Endothelial cell of umbilical vein (primary cell): ENCODE results near the gene SSR2. TPM values are rescaled to one million over a fixed set of nuclear protein-coding genes. Genes with fewer than 3 reads are reported as not detected.

ENCODE experiments used
- BruUV-seq: library from RNA; stranded (reverse); fragments of 400-500 nt; replicated peaks from 2 replicates; lab custom pipeline; 2021; lab: Mats Ljungman, UMichigan
- CTCF ChIA-PET: fragments of 300-600, 350-600 bp; sonication (Branson Sonifier 250); formaldehyde crosslinking; loops from one replicate; lab custom pipeline; 2021; ENCODE audit warnings: antibody characterized with exemption, inconsistent platforms; lab: Charles Lee
- POLR2A ChIA-PET: fragments of 300-600, 350-600 bp; sonication (Branson Sonifier 250); formaldehyde crosslinking; loops from one replicate; lab custom pipeline; 2021; ENCODE audit warnings: antibody characterized with exemption, inconsistent platforms; lab: Charles Lee
- DNase-seq: peaks from one replicate; pipeline ENCODE4 v3.0.0-alpha.2; 2011; ENCODE audit warnings: low read depth, low spot score
- FAIRE-seq: peaks from 2 replicates; lab custom pipeline; 2011; peaks lifted over from hg19 to GRCh38; lab: Jason Lieb, UNC
- H2AFZ ChIP-seq: 2 replicates; pipeline ENCODE4 v1.6.0; 2012; ENCODE audit warnings: low read depth, low read length, control low read depth, inconsistent platforms
- H3K27ac ChIP-seq: 2 replicates; pipeline ENCODE4 v1.5.1; 2011; ENCODE audit warnings: low read depth, mild to moderate bottlenecking, control low read depth, low read length, moderate library complexity; ENCODE audit not compliant: insufficient read depth
- H3K27me3 ChIP-seq, 2 experiments: 2 replicates each; pipeline versions ENCODE4 v1.6.0 to v1.6.1; 2011; ENCODE audit warnings: low read length in 2 of 2, mixed read lengths in 1 of 2; ENCODE audit not compliant: control insufficient read depth in 2 of 2, insufficient read depth in 2 of 2
- H3K36me3 ChIP-seq, 2 experiments: 2 replicates in 1 of 2; 3 replicates in 1 of 2; pipeline ENCODE4 v1.5.1; 2011; ENCODE audit warnings: low read length in 2 of 2, mild to moderate bottlenecking in 1 of 2, moderate library complexity in 1 of 2; ENCODE audit not compliant: control insufficient read depth in 2 of 2, insufficient read depth in 2 of 2; ENCODE audit errors: extremely low read depth in 1 of 2
- H3K4me1 ChIP-seq: 3 replicates; pipeline ENCODE4 v1.5.1; 2011; ENCODE audit warnings: mild to moderate bottlenecking, low read length; ENCODE audit not compliant: control insufficient read depth, insufficient read depth; ENCODE audit errors: extremely low read depth
- H3K4me2 ChIP-seq: 2 replicates; pipeline ENCODE4 v1.6.1; 2011; ENCODE audit warnings: low read length, control low read depth, mixed read lengths; ENCODE audit not compliant: insufficient read depth
- H3K4me3 ChIP-seq, 3 experiments: fragments of 200-600 bp in 1 of 3; sonication (generic), shearing (Covaris generic) in 1 of 3; replicated peaks in 1 of 3; 2 replicates each; pipeline ENCODE4 v1.5.1; 2011 to 2016; ENCODE audit warnings: control low read depth in 3 of 3, low read length in 3 of 3, mild to moderate bottlenecking in 2 of 3, inconsistent platforms in 1 of 3, low read depth in 1 of 3, moderate library complexity in 1 of 3; ENCODE audit not compliant: insufficient read depth in 1 of 3
- H3K79me2 ChIP-seq: 2 replicates; pipeline ENCODE4 v1.6.0; 2012; ENCODE audit warnings: low read length, inconsistent platforms; ENCODE audit not compliant: control insufficient read depth, insufficient read depth
- H3K9ac ChIP-seq: replicated peaks from 2 replicates; pipeline ENCODE3; 2011; ENCODE audit warnings: low read length, control low read depth; ENCODE audit not compliant: insufficient read depth; ENCODE audit errors: extremely low read depth
- H3K9me1 ChIP-seq: replicated peaks from 3 replicates; pipeline ENCODE4 v1.6.0; 2011; ENCODE audit warnings: mild to moderate bottlenecking, low read length; ENCODE audit not compliant: control insufficient read depth, insufficient read depth; ENCODE audit errors: extremely low read depth
- H3K9me3 ChIP-seq: replicated peaks from 2 replicates; pipeline ENCODE4 v1.5.1; 2012; ENCODE audit warnings: low read length, inconsistent platforms; ENCODE audit not compliant: control insufficient read depth, insufficient read depth
- H4K20me1 ChIP-seq: replicated peaks from 2 replicates; pipeline ENCODE3; 2011; ENCODE audit warnings: mild to moderate bottlenecking, low read length; ENCODE audit not compliant: control insufficient read depth, insufficient read depth; ENCODE audit errors: extremely low read depth
- CTCF ChIP-seq, 2 donors: IDR thresholded peaks; 1 replicate in 1 of 2; 2 replicates in 1 of 2; pipeline ENCODE4 v1.5.1; 2011; ENCODE audit warnings: low read length in 2 of 2, mild to moderate bottlenecking in 2 of 2, moderate library complexity in 2 of 2, control low read depth in 1 of 2, inconsistent platforms in 1 of 2, low read depth in 1 of 2; ENCODE audit not compliant: insufficient read depth in 1 of 2; ENCODE audit errors: extremely low read depth in 1 of 2
- GATA2 ChIP-seq: IDR thresholded peaks from 2 replicates; pipeline ENCODE4 v1.7.0; 2011; ENCODE audit warnings: low read depth, mild to moderate bottlenecking, moderate library complexity, mixed read lengths, low read length; ENCODE audit not compliant: insufficient read length, insufficient read depth
- JUN ChIP-seq: IDR thresholded peaks from 2 replicates; pipeline ENCODE4 v1.6.1; 2011; ENCODE audit warnings: borderline replicate concordance, low read depth; ENCODE audit not compliant: insufficient read length, insufficient read depth
- MAX ChIP-seq: IDR thresholded peaks from 2 replicates; pipeline ENCODE4 v1.6.1; 2011; ENCODE audit not compliant: insufficient read depth, insufficient read length
- MYC ChIP-seq: IDR thresholded peaks from one replicate; pipeline ENCODE4 v1.6.1; 2011; ENCODE audit warnings: mild to moderate bottlenecking, low read depth, low read length
- POLR2A ChIP-seq: IDR thresholded peaks from 2 replicates; pipeline ENCODE4 v1.6.1; 2012; ENCODE audit warnings: low read depth, mild to moderate bottlenecking, control low read depth, low read length
- POLR2AphosphoS5 ChIP-seq: IDR thresholded peaks from 2 replicates; pipeline ENCODE4 v1.6.1; 2012; ENCODE audit warnings: low read depth, mild to moderate bottlenecking, control low read depth, low read length, moderate library complexity; ENCODE audit not compliant: insufficient read depth
- dilution Hi-C: fragments of 300-500 bp; cut with MboI; formaldehyde crosslinking; loops from one replicate; pipeline ENCODE4 v1.15.0; 2019; ENCODE audit warnings: low sequenced_read_pairs; ENCODE audit not compliant: extremely low pct_ligation_motif_present
- intact Hi-C: fragments of 100-400 bp; cut with micrococcal nuclease; formaldehyde crosslinking; loops from one replicate; pipeline ENCODE4 v1.10.0; 2022
- polyA plus RNA-seq, 4 experiments: library from polyadenylated mRNA; depleted of rRNA in 3 of 4; stranded (reverse) in 3 of 4; unstranded in 1 of 4; fragments of >200 nt; gene quantifications; 2 replicates each; pipeline versions ENCODE4 v1.2.1 to v1.2.3, GENCODE V29; 2011 to 2012; ENCODE audit warnings: missing spikeins in 1 of 4
- total RNA-seq: library from RNA; stranded (reverse); gene quantifications from 2 replicates; pipeline ENCODE4 v1.2.3, GENCODE V29; 2021

The SSR2 gene
- total and polyA plus RNA-seq, 2 donors (not counting 3 experiments of a cell fraction or from before 2014, with no cell fraction given), result 362 to 1,787 TPM

GRCh38 chr1:156055281-156056048 lies 34.7 kb upstream of the SSR2 start:
- Histone ChIP-seq H4K20me1 (no peaks in the 10 kb centered on the region), H3K27ac (no peak overlapping the region), H3K9ac (peak overlapping the region; percentile 57), H2AFZ (peak overlapping the region; percentile 80), H3K27me3 (no peaks in the 10 kb centered on the region), H3K79me2 (peaks cover 19% of the 10 kb centered on the region), H3K9me3 (no peaks in the 10 kb centered on the region), H3K4me2 (peak overlapping the region; percentile 75), H3K4me1 (peaks cover 15% of the 10 kb centered on the region), H3K36me3 (no peaks in the 10 kb centered on the region), H3K9me1 (no peaks in the 10 kb centered on the region), H3K4me3 (peak overlapping the region; percentile 57 to 78 (median 74))
- intact Hi-C loops, result no loop called here
- dilution Hi-C loops, result no loop called here
- BruUV-seq, result no TSS peak
- FAIRE-seq, result peak; percentile 66
- ChIA-PET CTCF (no interaction called here), POLR2A (no interaction called here)
- TF ChIP-seq GATA2, result no peak
- TF ChIP-seq MAX, result no peak
- no peak for DNase-seq

- Histone ChIP-seq H3K4me1 (peaks cover 15% of the 10 kb centered on the region), H3K9ac (peak within 1 kb of the TSS; percentile 94), H3K27me3 (no peaks in the 10 kb centered on the region), H3K9me1 (no peaks in the 10 kb centered on the region), H2AFZ (peak within 1 kb of the TSS; percentile 80), H3K27ac (peak within 1 kb of the TSS; percentile 95), H3K9me3 (no peaks in the 10 kb centered on the region), H3K79me2 (peaks cover 19% of the 10 kb centered on the region), H3K4me3 (peak within 1 kb of the TSS; percentile 57 to 78 (median 74)), H3K36me3 (peaks cover 0 to 3% of the 10 kb centered on the region in 2 experiments), H4K20me1 (no peaks in the 10 kb centered on the region), H3K4me2 (peak within 1 kb of the TSS; percentile 97)
- DNase-seq (peak; percentile 98), FAIRE-seq (peak; percentile 97)
- dilution Hi-C loops, result no loop called here
- peak; percentile 78 for TF ChIP-seq POLR2A
- TF ChIP-seq MAX, result peak; percentile 75
- TF ChIP-seq POLR2AphosphoS5, result peak; percentile 43
- peak; percentile 99 for TF ChIP-seq MYC
- no peak for TF ChIP-seq JUN
- no peak for TF ChIP-seq CTCF (IDR thresholded peaks at IDR 0.05; ENCODE audit: extremely low read depth in 1 of 2, insufficient read depth in 1 of 2, low read depth in 1 of 2, low read length in 2 of 2)
- no TSS peak for BruUV-seq
- ChIA-PET CTCF (interaction anchor here (1.0 to 1.8 kb wide), 2 partner anchors 10 kb away, joined by 5 to 6 read pairs; no protein-coding TSS in a partner anchor), POLR2A (no interaction called here)
- intact Hi-C loops, result loop anchor here (1.0 kb wide), 4 partner anchors 28 to 120 kb away; partner anchors contain the start of genes KHDC4 and MEX3A
Observed at GRCh38 chr1:156054500-156055280, 33.9 kb upstream of the SSR2 start, which contains the start of gene LAMTOR2. Gene LAMTOR2 (plus strand): TSS chr1:156054782. CDS start chr1:156054890, 108 bp downstream.
